ENCODE results near the gene TLE6.

The TLE6 gene

GRCh38 chr19:3038214-3038613 lies 60.9 kb downstream of the TLE6 start:
- H3K27me3 ChIP-seq (ENCODE audit: insufficient read depth, poor library complexity, severe bottlenecking), result peaks cover 8% of the 10 kb centered on the region
- TF ChIP-seq REST (IDR thresholded peaks at IDR 0.05; ENCODE audit: insufficient replicate concordance, low read depth), result no peak
- TF ChIP-seq CTCF (IDR thresholded peaks at IDR 0.05; ENCODE audit: insufficient read depth, low read length), result no peak
- TF ChIP-seq SPI1 (IDR thresholded peaks at IDR 0.05; ENCODE audit: borderline replicate concordance, low read depth), result no peak
- no peak for TF ChIP-seq GABPA (IDR thresholded peaks at IDR 0.05; ENCODE audit: low read depth)
- TF ChIP-seq POLR2AphosphoS5 (IDR thresholded peaks at IDR 0.05; ENCODE audit: low read depth), result no peak
- DNase-seq (ENCODE audit: low read depth in 1 of 2, low spot score in 1 of 2), result no peak
- no peak overlapping the region for H3K27ac ChIP-seq (replicated peaks)
- H3K4me3 ChIP-seq (replicated peaks; ENCODE audit: insufficient read depth, low read length), result no peak overlapping the region

GRCh38 chr19:3039125-3039524 lies 61.8 kb downstream of the TLE6 start:
- Histone ChIP-seq H3K27ac (replicated peaks) (no peak overlapping the region), H3K4me3 (replicated peaks; ENCODE audit: insufficient read depth, low read length) (no peak overlapping the region), H3K27me3 (ENCODE audit: insufficient read depth, poor library complexity, severe bottlenecking) (peaks cover 8% of the 10 kb centered on the region)
- DNase-seq (ENCODE audit: low read depth in 1 of 2, low spot score in 1 of 2), result no peak
- TF ChIP-seq CTCF (IDR thresholded peaks at IDR 0.05; ENCODE audit: insufficient read depth, low read length) (no peak), SPI1 (IDR thresholded peaks at IDR 0.05; ENCODE audit: borderline replicate concordance, low read depth) (no peak), REST (IDR thresholded peaks at IDR 0.05; ENCODE audit: insufficient replicate concordance, low read depth) (no peak), GABPA (IDR thresholded peaks at IDR 0.05; ENCODE audit: low read depth) (no peak), POLR2AphosphoS5 (IDR thresholded peaks at IDR 0.05; ENCODE audit: low read depth) (no peak)

GRCh38 chr19:3039641-3040077 lies 62.3 kb downstream of the TLE6 start:
- DNase-seq (ENCODE audit: low read depth in 1 of 2, low spot score in 1 of 2), result no peak
- H3K4me3 ChIP-seq (replicated peaks; ENCODE audit: insufficient read depth, low read length), result no peak overlapping the region
- TF ChIP-seq REST (IDR thresholded peaks at IDR 0.05; ENCODE audit: insufficient replicate concordance, low read depth) (no peak), CTCF (IDR thresholded peaks at IDR 0.05; ENCODE audit: insufficient read depth, low read length) (no peak), GABPA (IDR thresholded peaks at IDR 0.05; ENCODE audit: low read depth) (no peak), SPI1 (IDR thresholded peaks at IDR 0.05; ENCODE audit: borderline replicate concordance, low read depth) (no peak), POLR2AphosphoS5 (IDR thresholded peaks at IDR 0.05; ENCODE audit: low read depth) (no peak)
- peaks cover 8% of the 10 kb centered on the region for H3K27me3 ChIP-seq (ENCODE audit: insufficient read depth, poor library complexity, severe bottlenecking)
- no peak overlapping the region for H3K27ac ChIP-seq (replicated peaks)
